ENCODE data around the gene TMEM161B.

DNA sequence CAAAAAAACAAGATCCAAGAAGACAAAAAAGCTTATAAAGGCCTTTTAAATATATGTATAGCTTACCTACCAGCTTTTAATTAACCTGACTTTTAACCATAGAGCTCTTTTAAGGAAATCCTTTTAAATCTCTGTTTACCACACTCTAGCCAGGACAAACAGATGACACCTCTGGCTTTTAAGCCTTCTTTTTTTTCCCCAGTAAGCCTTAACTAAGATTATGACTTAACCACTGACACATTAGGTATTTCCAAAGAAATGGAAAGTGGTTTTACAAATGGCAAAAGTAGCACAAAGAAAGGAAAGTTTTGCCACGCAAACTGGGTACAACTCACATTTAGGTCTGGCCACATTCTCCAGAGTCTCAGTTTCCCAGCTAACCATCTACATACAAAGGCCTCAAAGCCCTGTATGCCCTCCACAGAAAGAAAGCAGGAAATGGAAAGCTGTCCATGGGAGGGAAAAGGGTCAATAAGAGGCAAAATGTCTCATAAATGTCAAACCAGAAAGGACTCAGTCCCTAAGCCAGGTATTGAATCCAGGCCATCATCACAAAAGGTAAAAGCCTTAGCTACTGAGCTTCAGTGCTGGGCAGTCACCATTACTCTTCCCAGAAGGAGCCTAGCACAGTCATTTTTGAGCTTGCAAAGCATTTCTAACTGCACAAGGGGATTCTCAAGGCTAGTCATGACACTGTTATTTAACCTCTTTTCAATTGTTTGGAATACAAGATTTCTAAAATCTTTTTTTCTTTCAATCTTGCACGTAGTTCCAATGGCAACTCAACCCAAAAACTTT, 19.7 kb downstream of the TMEM161B start:
- no peak for TF ChIP-seq TAF1 (IDR thresholded peaks at IDR 0.05; ENCODE audit: borderline replicate concordance, low read depth, low read length)
- TF ChIP-seq POLR2A (IDR thresholded peaks at IDR 0.05; ENCODE audit: low read depth, low read length), result no peak
